ENCODE results near the gene ELAVL4.

DNA sequence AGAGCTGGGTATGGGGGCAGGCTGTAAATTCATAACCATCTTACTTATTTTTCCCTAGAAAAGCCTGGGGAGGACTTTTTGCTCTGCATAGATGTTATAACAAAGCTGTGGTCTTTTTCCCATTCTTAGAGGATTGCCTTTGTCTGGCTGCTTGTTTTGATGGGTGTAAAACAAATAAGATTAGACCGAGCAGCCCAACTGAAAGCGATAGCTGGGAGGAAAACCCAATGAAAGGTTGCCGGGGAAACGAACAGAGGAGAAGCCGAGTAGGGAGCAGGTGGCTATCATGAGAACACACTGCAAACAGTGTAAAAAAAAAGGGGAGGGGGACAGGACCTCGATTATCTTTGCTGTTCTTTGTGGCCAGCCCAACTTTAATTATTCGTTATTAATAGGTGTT lies 1.9 kb downstream of the ELAVL4 start:
- TF ChIP-seq, protein P1, sequence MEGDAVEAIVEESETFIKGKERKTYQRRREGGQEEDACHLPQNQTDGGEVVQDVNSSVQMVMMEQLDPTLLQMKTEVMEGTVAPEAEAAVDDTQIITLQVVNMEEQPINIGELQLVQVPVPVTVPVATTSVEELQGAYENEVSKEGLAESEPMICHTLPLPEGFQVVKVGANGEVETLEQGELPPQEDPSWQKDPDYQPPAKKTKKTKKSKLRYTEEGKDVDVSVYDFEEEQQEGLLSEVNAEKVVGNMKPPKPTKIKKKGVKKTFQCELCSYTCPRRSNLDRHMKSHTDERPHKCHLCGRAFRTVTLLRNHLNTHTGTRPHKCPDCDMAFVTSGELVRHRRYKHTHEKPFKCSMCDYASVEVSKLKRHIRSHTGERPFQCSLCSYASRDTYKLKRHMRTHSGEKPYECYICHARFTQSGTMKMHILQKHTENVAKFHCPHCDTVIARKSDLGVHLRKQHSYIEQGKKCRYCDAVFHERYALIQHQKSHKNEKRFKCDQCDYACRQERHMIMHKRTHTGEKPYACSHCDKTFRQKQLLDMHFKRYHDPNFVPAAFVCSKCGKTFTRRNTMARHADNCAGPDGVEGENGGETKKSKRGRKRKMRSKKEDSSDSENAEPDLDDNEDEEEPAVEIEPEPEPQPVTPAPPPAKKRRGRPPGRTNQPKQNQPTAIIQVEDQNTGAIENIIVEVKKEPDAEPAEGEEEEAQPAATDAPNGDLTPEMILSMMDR (IDR thresholded peaks at IDR 0.05), result no peak
- TF ChIP-seq POLR2A (IDR thresholded peaks at IDR 0.05), result no peak
